ENCODE data around the gene MILR1. TPM values are rescaled to one million over a fixed set of nuclear protein-coding genes. Genes with fewer than 3 reads are reported as not detected.

The MILR1 gene
- total RNA-seq, 1 donor from 2014 or later: 0.40 TPM

DNA sequence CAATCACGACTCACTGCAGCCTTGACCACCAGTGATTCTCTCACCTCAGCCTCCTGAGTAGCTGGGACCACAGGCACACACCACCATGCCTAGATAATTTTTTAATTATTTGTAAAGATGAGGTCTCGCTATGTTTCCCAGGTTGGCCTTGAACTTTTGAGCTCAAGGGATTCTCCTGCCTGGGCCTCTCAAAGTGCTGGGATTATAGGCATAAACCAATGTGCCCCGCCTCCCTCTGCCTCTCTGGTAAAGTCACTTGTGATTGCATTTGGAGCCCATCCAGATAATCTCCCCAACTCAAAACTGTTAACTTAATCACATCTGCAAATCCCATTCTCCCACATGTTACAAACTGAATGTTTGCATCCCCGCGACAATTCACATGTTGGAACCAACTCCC lies 46.4 kb upstream of the MILR1 start:
- no peak for DNase-seq (ENCODE audit: low spot score in 2 of 2, unreplicated experiment in 2 of 2)
- Mint-ChIP-seq H3K36me3 (no peaks in the 10 kb centered on the region), H3K9me3 (peaks cover 4% of the 10 kb centered on the region), H3K4me1 (no peaks in the 10 kb centered on the region), H3K27me3 (ENCODE audit: low read depth) (no peaks in the 10 kb centered on the region), H3K27ac (no peak overlapping the region), H3K4me3 (no peak overlapping the region)
- TF ChIP-seq, protein P1, sequence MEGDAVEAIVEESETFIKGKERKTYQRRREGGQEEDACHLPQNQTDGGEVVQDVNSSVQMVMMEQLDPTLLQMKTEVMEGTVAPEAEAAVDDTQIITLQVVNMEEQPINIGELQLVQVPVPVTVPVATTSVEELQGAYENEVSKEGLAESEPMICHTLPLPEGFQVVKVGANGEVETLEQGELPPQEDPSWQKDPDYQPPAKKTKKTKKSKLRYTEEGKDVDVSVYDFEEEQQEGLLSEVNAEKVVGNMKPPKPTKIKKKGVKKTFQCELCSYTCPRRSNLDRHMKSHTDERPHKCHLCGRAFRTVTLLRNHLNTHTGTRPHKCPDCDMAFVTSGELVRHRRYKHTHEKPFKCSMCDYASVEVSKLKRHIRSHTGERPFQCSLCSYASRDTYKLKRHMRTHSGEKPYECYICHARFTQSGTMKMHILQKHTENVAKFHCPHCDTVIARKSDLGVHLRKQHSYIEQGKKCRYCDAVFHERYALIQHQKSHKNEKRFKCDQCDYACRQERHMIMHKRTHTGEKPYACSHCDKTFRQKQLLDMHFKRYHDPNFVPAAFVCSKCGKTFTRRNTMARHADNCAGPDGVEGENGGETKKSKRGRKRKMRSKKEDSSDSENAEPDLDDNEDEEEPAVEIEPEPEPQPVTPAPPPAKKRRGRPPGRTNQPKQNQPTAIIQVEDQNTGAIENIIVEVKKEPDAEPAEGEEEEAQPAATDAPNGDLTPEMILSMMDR (IDR thresholded peaks at IDR 0.05; ENCODE audit: unreplicated experiment): no peak

DNA sequence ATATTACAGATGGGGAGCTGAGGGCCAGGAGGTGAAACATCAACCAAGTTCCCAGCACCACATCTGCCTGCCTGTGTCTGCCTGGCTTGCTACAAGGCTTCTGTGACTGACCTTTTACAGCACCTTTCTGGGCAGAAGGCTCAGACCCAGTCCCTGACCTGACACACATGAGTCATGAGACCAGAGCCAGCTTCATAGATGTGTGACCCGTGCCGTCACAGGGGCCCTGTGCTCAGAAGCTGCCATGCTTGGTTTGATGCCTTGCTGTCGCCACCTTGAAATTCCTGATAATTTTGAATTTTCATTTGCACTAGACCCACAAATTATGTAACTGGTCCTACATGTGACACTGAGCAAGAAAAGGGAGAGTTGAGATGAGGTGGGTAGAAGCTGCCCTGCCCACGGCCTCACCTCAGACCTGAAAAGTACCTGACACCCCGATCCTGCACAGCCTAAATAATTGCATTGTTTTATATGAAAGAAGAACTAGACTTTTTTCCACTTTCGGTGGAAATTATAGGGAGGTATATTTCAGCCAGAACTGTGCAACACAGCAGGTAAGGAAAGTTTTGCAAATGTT lies 44.9 kb upstream of the MILR1 start:
- H3K27ac Mint-ChIP-seq: no peak overlapping the region
- H3K36me3 Mint-ChIP-seq: no peaks in the 10 kb centered on the region
- no peaks in the 10 kb centered on the region for H3K4me1 Mint-ChIP-seq
- no peak for DNase-seq (ENCODE audit: low spot score in 2 of 2, unreplicated experiment in 2 of 2)
- TF ChIP-seq, protein P1 (IDR thresholded peaks at IDR 0.05; ENCODE audit: unreplicated experiment): no peak
- H3K27me3 Mint-ChIP-seq (ENCODE audit: low read depth): no peaks in the 10 kb centered on the region
- no peak overlapping the region for H3K4me3 Mint-ChIP-seq
- H3K9me3 Mint-ChIP-seq: peaks cover 4% of the 10 kb centered on the region

DNA sequence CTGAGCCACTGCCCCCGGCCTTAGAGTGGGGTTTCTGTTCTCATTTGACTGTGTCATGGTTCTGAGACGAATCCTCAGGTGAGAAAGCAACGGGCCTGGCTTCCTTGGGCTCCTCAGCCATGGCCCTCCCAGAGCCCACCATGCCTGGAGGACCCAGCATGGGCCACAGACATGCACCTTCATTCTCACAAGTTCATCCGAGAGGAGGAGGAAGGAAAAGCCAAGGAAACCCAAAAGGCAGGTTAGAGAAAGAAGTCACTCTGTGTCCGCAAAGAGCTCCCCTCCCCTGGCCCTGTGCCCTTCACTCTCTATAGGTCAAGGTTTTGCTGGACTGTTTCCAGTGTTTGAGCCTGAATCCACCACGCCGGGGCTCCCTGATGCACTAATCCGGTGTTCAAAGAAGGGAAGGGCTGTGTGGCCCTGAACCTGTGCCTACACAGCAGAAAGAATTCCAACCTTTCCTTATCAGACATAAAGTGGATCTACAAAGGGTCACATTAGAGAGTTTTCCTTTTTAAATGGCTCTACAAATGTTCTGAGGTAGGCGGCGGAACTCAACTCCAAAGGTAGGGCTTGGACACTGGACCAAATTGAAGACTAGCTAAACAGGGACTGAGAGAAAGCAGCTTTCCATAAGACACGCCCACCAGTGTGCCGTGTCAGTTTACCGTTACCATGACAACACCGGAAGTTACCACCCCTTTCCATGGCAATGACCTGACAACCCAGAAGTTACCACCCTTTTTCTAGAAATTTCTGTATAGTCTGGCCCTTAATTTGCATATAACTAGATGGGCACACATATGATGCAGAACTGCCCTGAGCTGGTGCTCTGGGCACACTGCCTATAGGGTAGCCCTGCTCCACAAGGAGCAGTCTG lies 42.4 kb upstream of the MILR1 start:
- DNase-seq (ENCODE audit: low spot score in 2 of 2, unreplicated experiment in 2 of 2): no peak
- Mint-ChIP-seq H3K4me3 (no peak overlapping the region), H3K9me3 (peaks cover 2% of the 10 kb centered on the region), H3K27me3 (ENCODE audit: low read depth) (no peaks in the 10 kb centered on the region), H3K27ac (no peak overlapping the region), H3K36me3 (no peaks in the 10 kb centered on the region), H3K4me1 (no peaks in the 10 kb centered on the region)
- TF ChIP-seq, protein P1 (IDR thresholded peaks at IDR 0.05; ENCODE audit: unreplicated experiment): no peak

DNA sequence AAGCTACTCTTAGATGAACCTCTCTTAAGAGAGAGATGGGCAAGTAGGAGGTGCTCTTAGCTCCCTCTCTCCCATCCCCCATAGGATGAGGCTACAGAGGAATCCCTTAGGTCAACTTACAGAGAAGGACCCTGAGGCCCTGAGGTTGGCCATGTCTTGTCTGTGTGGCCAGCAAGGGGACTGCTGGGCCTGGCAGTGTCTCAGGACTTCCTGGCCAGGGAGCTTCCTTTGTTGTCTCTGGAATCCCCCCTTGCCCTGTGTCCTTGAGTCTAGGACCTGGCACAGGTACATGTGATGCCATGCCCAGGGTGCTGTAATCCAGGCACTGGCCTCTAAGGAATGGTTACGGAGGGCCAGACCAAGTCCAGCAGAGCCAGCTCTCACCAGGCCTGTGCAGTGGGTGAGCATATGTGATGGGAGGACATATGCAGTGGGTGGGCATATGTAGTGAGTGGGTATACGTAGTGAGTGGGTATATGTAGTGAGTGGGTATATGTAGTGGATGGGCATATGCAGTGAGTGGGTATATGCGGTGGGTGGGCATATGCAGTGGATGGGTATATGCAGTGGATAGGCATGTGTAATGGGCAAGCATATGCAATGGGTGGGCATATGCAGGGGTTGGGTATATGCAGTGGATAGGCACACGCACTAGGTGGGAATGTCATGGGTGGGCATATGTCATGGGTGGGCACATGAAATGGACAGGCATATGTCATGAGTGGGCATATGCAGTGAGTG lies 38.0 kb upstream of the MILR1 start:
- Mint-ChIP-seq H3K27ac (no peak overlapping the region), H3K9me3 (no peaks in the 10 kb centered on the region), H3K36me3 (no peaks in the 10 kb centered on the region), H3K27me3 (ENCODE audit: low read depth) (no peaks in the 10 kb centered on the region), H3K4me3 (no peak overlapping the region), H3K4me1 (peaks cover 12% of the 10 kb centered on the region)
- DNase-seq (ENCODE audit: low spot score in 2 of 2, unreplicated experiment in 2 of 2): no peak
- TF ChIP-seq, protein P1 (IDR thresholded peaks at IDR 0.05; ENCODE audit: unreplicated experiment): no peak

- Mint-ChIP-seq H3K36me3 (no peaks in the 10 kb centered on the region), H3K4me1 (peaks cover 12% of the 10 kb centered on the region), H3K9me3 (no peaks in the 10 kb centered on the region), H3K4me3 (peak overlapping the region; percentile 59), H3K27me3 (ENCODE audit: low read depth) (no peaks in the 10 kb centered on the region), H3K27ac (peak overlapping the region; percentile 33)
- TF ChIP-seq, protein P1 (IDR thresholded peaks at IDR 0.05; ENCODE audit: unreplicated experiment): no peak
- no peak for DNase-seq (ENCODE audit: low spot score in 2 of 2, unreplicated experiment in 2 of 2)
Observed at GRCh38 chr17:64411999-64412771, 36.7 kb upstream of the MILR1 start.
